ENCODE results near the gene LGI2.

The LGI2 gene

GRCh38 chr4:24963277-24963676, 67.5 kb downstream of the LGI2 start:
- H3K27me3 ChIP-seq (ENCODE audit: insufficient read depth, low read length, poor library complexity) = no peaks in the 10 kb centered on the region
- no peaks in the 10 kb centered on the region for H4K20me1 ChIP-seq (ENCODE audit: insufficient read depth, low read length)
- no peak overlapping the region for H3K4me2 ChIP-seq (ENCODE audit: insufficient read depth, low read length)
- H3K36me3 ChIP-seq (ENCODE audit: insufficient read depth, low read length) = no peaks in the 10 kb centered on the region
- ATAC-seq (ENCODE audit: insufficient read depth, low read depth) = no peak
- DNase-seq = no peak
- H3K4me1 ChIP-seq (ENCODE audit: insufficient read depth, low read length) = no peaks in the 10 kb centered on the region
- no peaks in the 10 kb centered on the region for H3K79me2 ChIP-seq (ENCODE audit: insufficient read depth, low read length)
- no peak overlapping the region for H3K4me3 ChIP-seq (ENCODE audit: low read depth in 1 of 2, low read length in 2 of 2)
- no peak overlapping the region for H2AFZ ChIP-seq (ENCODE audit: low read depth, low read length)
- peaks cover 17% of the 10 kb centered on the region for H3K9me3 ChIP-seq (ENCODE audit: insufficient read depth, low read length, severe bottlenecking)
- no peak overlapping the region for H3K27ac ChIP-seq (ENCODE audit: low read length)
- TF ChIP-seq EZH2 (IDR thresholded peaks at IDR 0.05; ENCODE audit: borderline replicate concordance, low read depth, low read length, severe bottlenecking) = no peak
- TF ChIP-seq, protein P1, sequence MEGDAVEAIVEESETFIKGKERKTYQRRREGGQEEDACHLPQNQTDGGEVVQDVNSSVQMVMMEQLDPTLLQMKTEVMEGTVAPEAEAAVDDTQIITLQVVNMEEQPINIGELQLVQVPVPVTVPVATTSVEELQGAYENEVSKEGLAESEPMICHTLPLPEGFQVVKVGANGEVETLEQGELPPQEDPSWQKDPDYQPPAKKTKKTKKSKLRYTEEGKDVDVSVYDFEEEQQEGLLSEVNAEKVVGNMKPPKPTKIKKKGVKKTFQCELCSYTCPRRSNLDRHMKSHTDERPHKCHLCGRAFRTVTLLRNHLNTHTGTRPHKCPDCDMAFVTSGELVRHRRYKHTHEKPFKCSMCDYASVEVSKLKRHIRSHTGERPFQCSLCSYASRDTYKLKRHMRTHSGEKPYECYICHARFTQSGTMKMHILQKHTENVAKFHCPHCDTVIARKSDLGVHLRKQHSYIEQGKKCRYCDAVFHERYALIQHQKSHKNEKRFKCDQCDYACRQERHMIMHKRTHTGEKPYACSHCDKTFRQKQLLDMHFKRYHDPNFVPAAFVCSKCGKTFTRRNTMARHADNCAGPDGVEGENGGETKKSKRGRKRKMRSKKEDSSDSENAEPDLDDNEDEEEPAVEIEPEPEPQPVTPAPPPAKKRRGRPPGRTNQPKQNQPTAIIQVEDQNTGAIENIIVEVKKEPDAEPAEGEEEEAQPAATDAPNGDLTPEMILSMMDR (IDR thresholded peaks at IDR 0.05; ENCODE audit: borderline replicate concordance, extremely low read depth, low read length, poor library complexity, severe bottlenecking) = no peak
- H3K9ac ChIP-seq (ENCODE audit: low read depth, low read length) = no peak overlapping the region

GRCh38 chr4:24957886-24958285, 72.9 kb downstream of the LGI2 start:
- Histone ChIP-seq H3K27me3 (ENCODE audit: insufficient read depth, low read length, poor library complexity) (no peaks in the 10 kb centered on the region), H3K4me3 (ENCODE audit: low read depth in 1 of 2, low read length in 2 of 2) (no peak overlapping the region), H3K36me3 (ENCODE audit: insufficient read depth, low read length) (no peaks in the 10 kb centered on the region), H3K9ac (ENCODE audit: low read depth, low read length) (no peak overlapping the region), H3K9me3 (ENCODE audit: insufficient read depth, low read length, severe bottlenecking) (no peaks in the 10 kb centered on the region), H4K20me1 (ENCODE audit: insufficient read depth, low read length) (no peaks in the 10 kb centered on the region), H3K27ac (ENCODE audit: low read length) (no peak overlapping the region), H3K4me1 (ENCODE audit: insufficient read depth, low read length) (no peaks in the 10 kb centered on the region), H3K4me2 (ENCODE audit: insufficient read depth, low read length) (no peak overlapping the region), H3K79me2 (ENCODE audit: insufficient read depth, low read length) (no peaks in the 10 kb centered on the region), H2AFZ (ENCODE audit: low read depth, low read length) (no peak overlapping the region)
- TF ChIP-seq EZH2 (IDR thresholded peaks at IDR 0.05; ENCODE audit: borderline replicate concordance, low read depth, low read length, severe bottlenecking) = no peak
- TF ChIP-seq, protein P1 (IDR thresholded peaks at IDR 0.05; ENCODE audit: borderline replicate concordance, extremely low read depth, low read length, poor library complexity, severe bottlenecking) = no peak
- no peak for ATAC-seq (ENCODE audit: insufficient read depth, low read depth)
- DNase-seq = no peak

DNA sequence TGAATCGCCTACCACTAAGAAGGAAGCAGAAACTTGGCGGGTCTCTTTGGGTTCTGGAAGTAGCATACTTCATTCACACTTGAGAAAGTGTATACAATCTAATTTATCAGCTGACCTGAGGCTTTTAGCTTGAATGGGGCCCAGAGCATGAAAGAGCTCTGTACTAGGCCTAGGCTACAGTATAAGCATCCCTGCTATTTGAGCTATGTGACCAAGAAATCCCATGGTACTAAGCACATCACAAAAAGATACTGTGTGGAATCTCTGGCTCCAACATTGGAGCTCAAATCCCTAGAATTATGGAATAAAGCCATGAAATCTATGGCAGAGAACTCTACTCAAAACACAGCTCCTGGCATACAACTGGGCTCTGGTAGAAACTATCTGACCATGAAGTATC, 74.0 kb downstream of the LGI2 start:
- no peaks in the 10 kb centered on the region for H3K4me1 ChIP-seq (ENCODE audit: insufficient read depth, low read length)
- no peak overlapping the region for H3K27ac ChIP-seq (ENCODE audit: low read length)

More for the DNA sequence above, 74.0 kb downstream of the LGI2 start:
- TF ChIP-seq, protein P1 (IDR thresholded peaks at IDR 0.05; ENCODE audit: borderline replicate concordance, extremely low read depth, low read length, poor library complexity, severe bottlenecking) = no peak
- TF ChIP-seq EZH2 (IDR thresholded peaks at IDR 0.05; ENCODE audit: borderline replicate concordance, low read depth, low read length, severe bottlenecking) = no peak
- ATAC-seq (ENCODE audit: insufficient read depth, low read depth) (no peak), DNase-seq (no peak)
- no peak overlapping the region for H2AFZ ChIP-seq (ENCODE audit: low read depth, low read length)
- no peak overlapping the region for H3K9ac ChIP-seq (ENCODE audit: low read depth, low read length)
- no peaks in the 10 kb centered on the region for H3K36me3 ChIP-seq (ENCODE audit: insufficient read depth, low read length)
- no peak overlapping the region for H3K4me2 ChIP-seq (ENCODE audit: insufficient read depth, low read length)
- H3K4me3 ChIP-seq (ENCODE audit: low read depth in 1 of 2, low read length in 2 of 2) = no peak overlapping the region
- H3K9me3 ChIP-seq (ENCODE audit: insufficient read depth, low read length, severe bottlenecking) = no peaks in the 10 kb centered on the region
- H3K79me2 ChIP-seq (ENCODE audit: insufficient read depth, low read length) = no peaks in the 10 kb centered on the region
- H4K20me1 ChIP-seq (ENCODE audit: insufficient read depth, low read length) = no peaks in the 10 kb centered on the region
- H3K27me3 ChIP-seq (ENCODE audit: insufficient read depth, low read length, poor library complexity) = no peaks in the 10 kb centered on the region
